Measurements from ENCODE around the gene MMP2. TPM values are rescaled to one million over a fixed set of nuclear protein-coding genes. Genes with fewer than 3 reads are reported as not detected.

Gene MMP2
- total and polyA plus RNA-seq, 7 donors: 16.0 to 60.9 (median 23.2) TPM

DNA sequence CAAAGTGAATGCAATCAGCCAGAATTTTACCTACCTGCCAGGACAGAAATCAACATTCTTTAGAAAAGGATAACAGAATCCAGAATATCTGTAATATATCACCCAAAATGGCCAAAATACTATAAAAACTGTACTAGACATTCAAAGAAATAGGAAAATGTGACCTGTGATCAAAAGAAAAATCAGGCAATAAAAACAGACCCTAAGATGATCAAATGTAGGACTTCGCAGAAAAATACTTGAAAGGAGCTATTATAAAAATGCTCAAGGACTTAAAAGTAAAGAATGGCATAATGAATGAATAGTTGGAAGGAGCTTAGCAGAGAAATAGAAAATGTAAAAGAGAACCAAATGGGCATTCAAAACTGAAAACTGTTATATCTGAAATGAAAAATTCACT lies 33.9 kb downstream of the MMP2 start:
- H3K4me1 ChIP-seq: no peaks in the 10 kb centered on the region
- no peaks in the 10 kb centered on the region for H3K36me3 ChIP-seq (ENCODE audit: insufficient read depth in 1 of 2, low read depth in 1 of 2)
- intact Hi-C loops (cut with DNase I): no loop called here
- TF ChIP-seq, protein P1, sequence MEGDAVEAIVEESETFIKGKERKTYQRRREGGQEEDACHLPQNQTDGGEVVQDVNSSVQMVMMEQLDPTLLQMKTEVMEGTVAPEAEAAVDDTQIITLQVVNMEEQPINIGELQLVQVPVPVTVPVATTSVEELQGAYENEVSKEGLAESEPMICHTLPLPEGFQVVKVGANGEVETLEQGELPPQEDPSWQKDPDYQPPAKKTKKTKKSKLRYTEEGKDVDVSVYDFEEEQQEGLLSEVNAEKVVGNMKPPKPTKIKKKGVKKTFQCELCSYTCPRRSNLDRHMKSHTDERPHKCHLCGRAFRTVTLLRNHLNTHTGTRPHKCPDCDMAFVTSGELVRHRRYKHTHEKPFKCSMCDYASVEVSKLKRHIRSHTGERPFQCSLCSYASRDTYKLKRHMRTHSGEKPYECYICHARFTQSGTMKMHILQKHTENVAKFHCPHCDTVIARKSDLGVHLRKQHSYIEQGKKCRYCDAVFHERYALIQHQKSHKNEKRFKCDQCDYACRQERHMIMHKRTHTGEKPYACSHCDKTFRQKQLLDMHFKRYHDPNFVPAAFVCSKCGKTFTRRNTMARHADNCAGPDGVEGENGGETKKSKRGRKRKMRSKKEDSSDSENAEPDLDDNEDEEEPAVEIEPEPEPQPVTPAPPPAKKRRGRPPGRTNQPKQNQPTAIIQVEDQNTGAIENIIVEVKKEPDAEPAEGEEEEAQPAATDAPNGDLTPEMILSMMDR (IDR thresholded peaks at IDR 0.05): no peak
- WGBS, 3 donors: 97 to 100% (median 99%) methylated on average over 1 of the region's 1 CpG
- H3K4me3 ChIP-seq: no peak overlapping the region
- ATAC-seq (no peak), DNase-seq (no peak)
- H3K27ac ChIP-seq: no peak overlapping the region
- H3K27me3 ChIP-seq (ENCODE audit: insufficient read depth in 3 of 3, low read length in 2 of 3): no peaks in the 10 kb centered on the region
- peaks cover 5% of the 10 kb centered on the region for H3K9me3 ChIP-seq

DNA sequence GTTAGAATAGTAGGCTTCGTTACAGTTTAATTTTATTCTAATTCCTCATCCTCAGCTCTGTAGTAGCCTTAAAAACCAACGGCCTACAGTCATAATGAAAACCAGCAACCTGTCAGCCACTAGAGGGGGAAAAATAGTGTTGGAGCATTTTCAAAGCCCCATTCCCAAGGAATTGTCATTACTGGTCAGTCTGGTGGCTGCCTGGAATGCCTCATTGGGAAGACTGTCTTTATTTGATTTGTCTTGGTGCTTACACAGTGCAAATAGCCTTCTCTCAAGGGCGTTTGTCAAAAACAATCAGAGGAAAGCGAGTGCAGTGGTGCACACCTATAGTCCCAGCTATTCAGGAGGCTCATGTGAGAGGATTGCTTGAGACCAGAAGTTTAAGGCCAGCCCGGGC lies 34.6 kb downstream of the MMP2 start:
- TF ChIP-seq, protein P1 (IDR thresholded peaks at IDR 0.05): no peak
- ATAC-seq (no peak), DNase-seq (no peak)
- H3K36me3 ChIP-seq (ENCODE audit: insufficient read depth in 1 of 2, low read depth in 1 of 2): no peaks in the 10 kb centered on the region
- WGBS, 3 donors: 77 to 82% (median 80%) methylated on average over 5 of the region's 5 CpGs
- H3K9me3 ChIP-seq: peaks cover 5% of the 10 kb centered on the region
- no peaks in the 10 kb centered on the region for H3K4me1 ChIP-seq
- H3K4me3 ChIP-seq: no peak overlapping the region
- no peak overlapping the region for H3K27ac ChIP-seq
- intact Hi-C loops (cut with DNase I): no loop called here
- H3K27me3 ChIP-seq (ENCODE audit: insufficient read depth in 3 of 3, low read length in 2 of 3): no peaks in the 10 kb centered on the region

DNA sequence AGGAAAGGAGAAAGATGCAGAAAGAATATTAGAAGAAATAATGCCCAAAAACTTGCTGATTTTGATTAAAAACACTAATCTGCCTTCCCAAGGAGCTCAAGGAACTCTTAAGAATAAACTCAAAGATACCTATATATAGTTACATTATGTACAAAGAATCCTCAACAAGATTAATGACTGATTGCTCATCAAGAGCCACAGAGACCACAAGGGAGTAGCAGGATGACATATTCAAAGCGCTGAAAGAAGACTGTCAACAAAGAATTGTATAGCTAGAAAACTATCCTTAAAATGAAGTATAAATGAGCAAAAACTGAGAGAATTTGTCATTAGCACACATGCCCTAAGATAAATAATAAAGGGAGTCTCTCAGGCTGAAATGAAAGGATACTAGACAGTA lies 36.1 kb downstream of the MMP2 start:
- TF ChIP-seq, protein P1 (IDR thresholded peaks at IDR 0.05): no peak
- ATAC-seq (no peak), DNase-seq (no peak)
- Histone ChIP-seq H3K9me3 (peaks cover 5% of the 10 kb centered on the region), H3K27ac (no peak overlapping the region), H3K27me3 (ENCODE audit: insufficient read depth in 3 of 3, low read length in 2 of 3) (no peaks in the 10 kb centered on the region), H3K36me3 (ENCODE audit: insufficient read depth in 1 of 2, low read depth in 1 of 2) (no peaks in the 10 kb centered on the region), H3K4me3 (no peak overlapping the region), H3K4me1 (no peaks in the 10 kb centered on the region)
- intact Hi-C loops (cut with DNase I): no loop called here
- 96 to 100% (median 97%) methylated on average over 1 of the region's 1 CpG for WGBS, 3 donors

DNA sequence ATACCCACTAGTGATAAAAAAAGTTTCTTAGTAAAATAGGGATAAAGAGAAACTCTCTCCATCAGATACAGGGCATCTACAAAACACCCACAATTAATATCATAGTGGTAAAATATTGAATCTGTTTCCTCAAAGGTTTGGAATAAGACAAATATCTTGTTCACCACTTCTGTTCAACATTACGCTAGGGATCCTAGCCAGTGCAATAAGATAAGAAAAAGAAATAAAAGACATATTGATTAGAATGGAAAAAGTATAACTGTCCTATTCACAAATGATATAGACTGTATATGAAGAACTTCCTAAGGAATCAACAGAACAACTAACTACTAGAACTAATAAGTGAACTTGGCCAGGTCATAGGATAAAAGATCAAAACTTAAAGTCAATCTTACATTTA lies 42.8 kb downstream of the MMP2 start:
- DNase-seq (no peak), ATAC-seq (no peak)
- intact Hi-C loops (cut with DNase I): no loop called here
- H3K4me1 ChIP-seq: no peaks in the 10 kb centered on the region
- no peak overlapping the region for H3K4me3 ChIP-seq
- no peaks in the 10 kb centered on the region for H3K36me3 ChIP-seq (ENCODE audit: insufficient read depth in 1 of 2, low read depth in 1 of 2)
- peaks cover 13% of the 10 kb centered on the region for H3K9me3 ChIP-seq
- TF ChIP-seq, protein P1 (IDR thresholded peaks at IDR 0.05): no peak
- 0 to 43% (median 0%) methylated on average over 1 of the region's 1 CpG for WGBS, 3 donors
- H3K27me3 ChIP-seq (ENCODE audit: insufficient read depth in 3 of 3, low read length in 2 of 3): no peaks in the 10 kb centered on the region
- H3K27ac ChIP-seq: no peak overlapping the region

DNA sequence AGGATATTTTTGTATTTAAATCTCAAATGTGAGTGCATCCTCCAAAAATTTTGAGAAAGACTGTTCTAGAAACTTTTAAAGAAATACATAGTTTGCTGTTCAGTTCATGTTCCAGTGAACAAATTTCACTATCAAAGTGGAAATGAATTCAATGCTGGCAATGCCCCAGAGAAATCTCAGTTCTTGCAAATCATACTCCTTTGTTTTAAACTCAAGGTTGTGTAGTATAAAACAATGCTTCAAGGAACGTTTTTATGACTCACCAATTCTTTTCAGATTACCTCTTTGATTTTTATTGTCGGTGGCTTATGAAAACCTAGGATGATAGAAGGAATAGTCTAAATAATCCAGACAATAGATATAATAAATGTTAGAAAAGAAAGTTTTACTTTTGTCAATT lies 47.4 kb downstream of the MMP2 start:
- no peaks in the 10 kb centered on the region for H3K4me1 ChIP-seq

More for the DNA sequence above, 47.4 kb downstream of the MMP2 start:
- Histone ChIP-seq H3K36me3 (ENCODE audit: insufficient read depth in 1 of 2, low read depth in 1 of 2) (no peaks in the 10 kb centered on the region), H3K27me3 (ENCODE audit: insufficient read depth in 3 of 3, low read length in 2 of 3) (no peaks in the 10 kb centered on the region), H3K9me3 (peaks cover 13% of the 10 kb centered on the region), H3K4me3 (no peak overlapping the region), H3K27ac (no peak overlapping the region)
- intact Hi-C loops (cut with DNase I): no loop called here
- TF ChIP-seq, protein P1 (IDR thresholded peaks at IDR 0.05): no peak
- ATAC-seq: no peak
- DNase-seq: no peak
- WGBS, 3 donors: 39 to 42% (median 42%) methylated on average over 2 of the region's 2 CpGs
